ENCODE data around the gene DCUN1D2.
"Not testable (repeated sequence)": the region's sequence is repeated elsewhere in the genome, so short reads cannot be mapped to it uniquely, and the experiment has no call there.

DCUN1D2 gene

GRCh38 chr13:113460599-113460998 is 29.9 kb downstream of the DCUN1D2 start:
- no peak for DNase-seq

- DNase-seq = no peak
These were observed 30.4 kb downstream of the DCUN1D2 start for GRCh38 chr13:113460064-113460555.

DNA sequence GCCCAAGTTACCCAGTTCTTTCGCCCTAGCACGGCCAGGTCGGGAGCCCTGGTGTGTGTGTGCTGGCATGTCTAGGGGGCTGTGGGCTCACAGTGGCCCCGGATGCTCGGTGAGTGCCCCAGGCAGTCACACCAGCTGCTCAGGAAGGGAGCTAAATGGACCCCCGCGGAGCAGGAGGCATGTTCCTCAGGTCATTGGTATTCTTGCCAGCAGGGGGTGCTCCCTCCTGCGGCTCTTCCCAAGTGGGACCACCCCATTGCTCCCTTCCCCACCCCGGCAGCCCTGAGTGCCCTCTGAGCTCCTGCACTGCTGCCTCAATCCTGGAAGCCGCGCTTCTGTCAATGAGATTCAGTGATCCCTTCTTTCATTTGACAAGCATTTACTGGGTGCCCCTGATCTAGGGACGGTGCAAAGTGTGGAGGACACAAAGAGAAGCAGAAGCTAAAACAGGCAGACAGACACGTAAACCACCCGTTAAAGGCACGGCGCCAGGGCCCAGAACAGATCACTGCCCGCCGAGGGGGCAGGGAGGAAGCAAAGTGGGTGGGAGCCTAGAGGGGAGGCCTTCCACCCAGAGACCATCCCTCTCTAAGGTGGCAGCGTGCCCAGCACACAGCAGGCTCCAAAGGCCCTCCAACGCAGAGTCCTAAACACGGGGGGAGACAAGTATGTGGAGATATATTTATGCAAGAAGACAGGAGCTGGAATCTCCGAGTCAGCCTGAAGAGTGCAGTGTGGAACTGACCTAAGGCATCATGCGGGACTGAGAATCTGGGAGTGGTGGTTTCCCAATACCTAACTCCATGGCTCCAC is 32.1 kb downstream of the DCUN1D2 start:
- DNase-seq = no peak

- DNase-seq = no peak
These were observed 33.0 kb downstream of the DCUN1D2 start for GRCh38 chr13:113457510-113457909.

DNA sequence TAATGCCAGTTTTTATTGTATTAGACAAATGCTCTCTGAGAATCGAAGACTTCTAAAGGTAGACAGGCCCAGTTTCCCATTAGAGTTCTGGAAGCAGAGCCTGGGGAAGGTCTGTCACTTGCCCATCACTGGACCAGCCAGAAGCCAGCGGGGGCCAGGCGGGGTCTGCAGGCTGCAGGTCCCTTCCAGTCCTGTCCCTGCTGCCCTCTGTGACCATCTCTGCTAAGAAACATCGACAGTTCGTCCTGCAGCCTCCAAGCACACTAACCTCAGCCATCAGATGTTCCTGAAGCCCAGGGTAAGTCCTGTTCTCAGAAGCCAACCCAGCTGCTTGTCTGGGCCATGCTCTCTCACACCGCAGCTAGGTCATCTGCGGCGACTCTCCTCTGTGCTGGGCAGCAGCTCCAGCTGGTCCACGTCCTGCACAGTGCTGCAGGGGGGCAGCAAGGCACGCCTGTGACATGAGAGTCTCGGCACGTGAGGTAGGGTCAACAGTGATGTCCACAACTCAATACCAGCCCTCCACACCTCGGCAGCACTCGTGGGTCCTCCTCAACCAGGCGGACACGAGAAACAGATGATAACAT is 34.3 kb downstream of the DCUN1D2 start:
- no peak for DNase-seq

GRCh38 chr13:113455384-113455783 is 35.1 kb downstream of the DCUN1D2 start:
- DNase-seq = no peak

DNA sequence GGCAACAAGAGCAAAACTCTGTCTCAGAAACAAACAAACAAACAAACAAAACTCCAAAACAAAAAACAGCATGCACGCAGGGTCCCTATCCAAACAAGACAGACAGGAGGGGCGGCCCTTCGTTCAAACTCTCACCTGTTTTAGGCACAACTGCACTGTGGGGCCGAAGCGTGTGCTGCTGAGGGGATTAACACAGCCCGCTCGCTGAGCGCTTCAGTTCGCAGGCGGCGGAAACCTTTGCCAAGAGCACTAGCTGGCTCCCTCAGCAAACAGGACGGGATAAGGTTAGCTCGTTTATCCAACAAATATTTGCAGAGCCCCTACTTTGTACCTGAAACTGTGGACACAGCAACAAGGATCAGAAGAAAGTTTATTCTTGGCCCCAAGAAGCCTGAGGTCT is 35.6 kb downstream of the DCUN1D2 start:
- no peak for DNase-seq

DNA sequence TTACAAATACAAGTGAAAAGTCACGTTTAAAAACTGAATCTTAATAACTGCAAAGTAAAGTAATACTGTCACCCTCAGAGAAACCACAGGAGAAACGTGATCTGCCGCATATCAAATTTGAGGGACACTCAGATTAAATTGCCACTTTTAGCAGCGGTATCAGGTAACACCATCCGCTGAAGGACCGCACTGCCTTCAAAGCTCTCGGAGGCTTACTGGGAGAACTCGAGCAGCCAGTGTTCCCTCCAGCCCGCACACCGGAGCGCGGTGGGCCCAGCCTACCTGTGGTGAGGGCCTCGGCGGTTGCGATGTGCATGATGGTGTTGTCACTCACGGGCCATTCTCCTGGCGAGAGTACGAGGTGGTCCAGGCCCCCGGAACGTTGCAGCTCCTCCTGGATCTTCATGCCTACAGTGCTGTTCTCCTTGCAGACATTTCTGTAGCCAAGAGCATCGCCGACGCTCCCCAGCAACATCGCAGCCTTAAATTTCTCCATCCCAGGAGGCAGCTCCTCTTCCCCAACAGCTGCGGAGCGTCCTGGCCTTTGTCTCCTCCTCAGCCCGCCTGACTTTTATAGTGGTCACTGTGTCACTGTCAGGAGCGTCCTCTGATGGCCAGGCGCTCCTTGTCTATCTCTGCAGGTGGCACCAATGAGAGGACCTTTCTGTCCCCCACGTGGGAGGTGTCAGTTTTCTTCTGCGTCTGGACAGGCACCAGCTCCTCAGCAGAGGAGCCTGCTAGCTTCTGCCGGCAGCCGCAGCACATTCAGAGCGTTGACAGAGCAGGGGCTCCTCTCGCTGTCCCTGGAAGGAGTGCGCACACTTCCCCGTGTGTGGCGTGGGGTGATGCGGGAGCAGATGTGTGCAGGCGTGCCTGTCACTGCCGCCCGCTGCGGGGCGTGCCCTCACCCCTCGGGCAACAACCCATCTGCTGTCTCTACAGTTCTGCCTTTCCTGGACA is 37.3 kb downstream of the DCUN1D2 start, which contains the start of gene ADPRHL1:
ADPRHL1 (minus strand) TSS at position 547 of the 960 bp plus-strand sequence; CDS start at position 496, 51 bp downstream.
- no peak for DNase-seq

DNA sequence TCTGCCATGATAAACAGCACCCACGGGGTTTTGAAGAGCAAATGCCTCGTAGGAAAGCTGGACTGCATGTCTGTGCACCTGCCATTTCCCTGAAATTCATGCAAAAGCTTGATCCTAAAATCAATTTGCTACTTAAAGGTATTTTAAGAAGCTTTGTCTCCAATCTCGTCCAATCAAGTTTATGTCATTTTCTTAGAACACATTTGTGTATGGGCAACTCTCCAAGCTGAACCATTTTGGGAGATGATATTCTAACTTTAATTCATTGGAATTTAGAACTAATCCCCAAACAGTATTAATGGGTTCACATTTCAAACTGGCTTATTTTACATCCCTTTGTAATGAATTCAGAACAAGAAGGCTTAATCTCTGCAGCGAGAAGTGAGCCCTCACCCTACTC is 38.0 kb downstream of the DCUN1D2 start:
- no peak for DNase-seq

DNA sequence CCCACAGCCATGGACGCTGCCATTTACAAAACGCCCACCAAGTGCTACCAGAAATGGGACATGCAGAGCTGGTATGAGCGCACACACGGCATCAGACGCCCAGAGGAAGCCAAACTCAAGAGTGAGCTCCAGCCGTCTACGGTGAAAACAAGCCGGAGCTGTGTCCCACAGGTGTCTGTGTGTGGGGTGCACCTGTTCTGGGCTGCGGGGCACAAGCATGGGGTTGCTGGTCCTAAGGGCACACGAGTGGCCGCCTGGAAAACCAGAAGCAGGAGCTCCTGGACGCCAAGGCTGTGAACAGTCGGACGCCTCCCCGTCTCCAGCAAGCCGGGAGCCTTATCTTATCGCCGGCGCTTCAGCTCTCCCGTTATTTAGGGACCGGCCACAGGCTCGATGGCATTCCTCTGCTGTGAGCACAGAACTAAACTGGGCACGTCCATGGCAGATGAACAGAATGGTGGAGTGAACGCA is 38.5 kb downstream of the DCUN1D2 start:
- DNase-seq = no peak

- not testable (repeated sequence) for DNase-seq
These were observed 39.5 kb downstream of the DCUN1D2 start for GRCh38 chr13:113450861-113451620.

DNA sequence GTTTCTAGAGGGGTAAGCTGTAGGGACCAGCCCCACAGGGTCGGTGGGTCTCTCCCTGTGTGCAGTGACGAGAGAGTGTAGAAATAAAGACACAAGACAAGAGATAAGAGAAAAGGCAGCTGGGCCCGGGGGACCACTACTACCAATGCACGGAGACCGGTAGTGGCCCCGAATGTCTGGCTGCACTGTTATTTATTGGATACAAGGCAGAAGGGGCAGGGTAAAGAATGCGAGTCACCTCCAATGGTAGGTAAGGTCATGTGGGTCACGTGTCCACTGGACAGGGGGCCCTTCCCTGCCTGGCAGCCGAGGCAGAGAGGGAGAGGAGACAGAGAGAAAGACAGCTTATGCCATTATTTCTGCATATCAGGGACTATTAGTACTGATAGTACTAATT is 40.2 kb downstream of the DCUN1D2 start:
- not testable (repeated sequence) for DNase-seq

GRCh38 chr13:113449693-113450347 is 40.7 kb downstream of the DCUN1D2 start:
- no peak for DNase-seq

DNA sequence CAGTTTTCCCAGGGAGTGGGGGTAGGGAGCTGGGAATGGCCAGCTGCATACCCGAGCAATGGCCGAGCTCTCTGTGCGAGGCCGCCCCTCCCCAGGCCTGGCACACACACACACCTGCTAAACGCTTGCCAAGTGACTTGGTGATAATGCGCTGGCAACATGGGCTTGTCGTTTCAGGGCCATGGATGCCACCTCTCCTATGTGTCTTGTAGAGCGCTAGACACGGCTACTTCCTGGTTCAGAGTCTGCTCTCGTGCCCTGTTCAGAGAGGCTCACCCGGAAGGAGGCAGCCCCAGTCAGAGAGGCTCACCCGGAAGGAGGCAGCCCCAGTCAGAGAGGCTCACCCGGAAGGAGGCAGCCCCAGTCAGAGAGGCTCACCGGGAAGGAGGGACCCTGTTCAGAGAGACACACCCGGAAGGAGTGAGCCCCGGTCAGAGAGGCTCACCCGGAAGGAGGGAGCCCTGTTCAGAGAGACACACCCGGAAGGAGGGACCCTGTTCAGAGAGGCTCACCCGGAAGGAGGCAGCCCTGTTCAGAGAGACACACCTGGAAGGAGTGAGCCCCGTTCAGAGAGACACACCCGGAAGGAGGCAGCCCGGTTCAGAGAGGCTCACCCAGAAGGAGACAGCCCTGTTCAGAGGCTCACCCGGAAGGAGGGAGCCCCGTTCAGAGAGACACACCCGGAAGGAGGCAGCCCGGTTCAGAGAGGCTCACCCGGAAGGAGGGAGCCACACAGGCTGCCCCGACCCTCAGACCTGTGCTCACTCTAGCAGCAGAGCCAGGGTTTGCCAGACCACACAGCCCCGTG is 41.4 kb downstream of the DCUN1D2 start:
- no peak for DNase-seq

DNA sequence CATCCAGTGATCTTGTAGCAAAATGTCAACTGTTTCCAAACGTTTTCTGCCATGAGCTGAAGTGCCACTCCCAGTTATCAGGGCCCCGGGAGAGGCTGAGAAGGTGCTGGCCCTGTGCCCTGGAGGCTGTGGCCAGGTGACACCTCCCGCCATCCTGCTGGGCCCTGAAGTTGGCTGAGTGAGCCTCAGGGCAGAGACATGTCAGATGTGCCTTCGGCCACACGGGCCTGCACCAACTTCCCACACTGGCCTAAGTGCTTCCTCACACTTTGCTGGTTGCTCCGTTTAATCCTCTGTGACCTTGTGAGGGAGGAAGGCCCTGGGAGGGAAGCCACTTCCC is 42.0 kb downstream of the DCUN1D2 start:
- DNase-seq = no peak

DNA sequence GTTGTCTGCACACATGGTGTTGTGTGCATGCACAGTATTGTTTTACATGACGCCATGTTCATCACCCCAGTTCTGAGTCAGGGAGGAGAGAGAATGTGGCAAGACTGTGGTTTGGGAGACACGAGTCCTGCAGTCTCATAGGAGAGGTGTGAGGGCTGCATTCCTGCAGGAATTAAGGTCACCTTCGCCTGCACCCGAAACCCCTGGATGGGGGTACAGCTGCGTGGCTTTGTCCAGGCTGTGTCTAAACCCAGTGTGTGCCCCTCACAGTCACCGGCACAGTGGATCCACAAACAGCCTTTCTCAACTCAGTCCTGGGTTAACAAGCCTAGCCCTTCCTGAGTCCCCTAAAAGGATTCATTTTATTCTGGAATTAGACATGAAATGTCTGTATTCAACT is 42.9 kb downstream of the DCUN1D2 start:
- no peak for DNase-seq

DNA sequence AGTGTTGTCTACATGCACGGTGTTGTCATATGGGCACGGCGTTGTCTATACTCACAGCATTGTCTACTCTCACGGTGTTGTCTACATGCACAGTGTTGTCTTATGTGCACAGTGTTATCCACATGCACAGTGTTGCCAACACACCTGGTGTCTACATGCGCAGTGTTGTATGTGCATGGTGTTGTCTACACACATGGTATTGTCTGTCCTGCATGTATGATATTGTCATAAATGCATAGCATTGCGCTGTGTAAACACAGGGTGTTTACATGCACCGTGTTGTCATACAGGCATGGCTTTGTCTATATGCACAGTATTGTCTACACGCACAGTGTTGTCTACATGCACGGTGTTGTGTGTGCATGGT is 44.0 kb downstream of the DCUN1D2 start:
- DNase-seq = no peak

DNA sequence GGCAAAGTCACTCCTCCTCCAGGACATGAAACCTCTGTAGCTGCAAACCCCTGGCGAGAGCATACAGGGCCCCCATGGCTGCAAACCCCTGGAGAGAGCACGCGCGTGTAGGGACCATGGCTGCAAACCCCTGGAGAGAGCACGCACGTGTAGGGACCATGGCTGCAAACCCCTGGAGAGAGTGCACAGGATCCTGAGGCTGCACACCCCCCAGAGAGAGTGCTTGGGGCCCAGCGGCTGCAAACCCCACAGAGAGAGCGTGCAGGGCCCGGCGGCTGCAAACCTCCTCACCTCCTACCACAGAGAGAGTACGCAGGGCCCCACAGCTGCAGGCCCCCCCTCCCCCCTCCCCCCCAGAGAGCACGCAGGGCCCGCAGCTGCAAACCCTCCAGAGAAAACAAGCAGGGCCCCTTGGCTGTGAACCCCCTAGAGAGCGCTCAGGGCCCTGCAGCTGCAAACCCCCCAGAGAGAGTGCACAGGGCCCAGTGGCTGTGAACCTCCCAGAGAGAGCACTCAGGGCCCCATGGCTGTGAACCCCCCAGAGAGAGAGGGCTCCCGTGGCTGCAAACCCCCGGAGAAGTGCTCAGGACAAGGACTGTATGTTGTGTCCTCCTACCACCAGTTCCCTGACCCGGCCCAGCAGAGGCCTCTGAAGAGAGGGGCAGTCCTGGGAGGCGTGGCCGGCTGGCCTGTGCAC is 44.6 kb downstream of the DCUN1D2 start:
- DNase-seq = no peak

- no peak for DNase-seq
These were observed 46.5 kb downstream of the DCUN1D2 start for GRCh38 chr13:113443991-113444390.

- no peak for DNase-seq
These were observed 47.5 kb downstream of the DCUN1D2 start for GRCh38 chr13:113442985-113443362.
